Gastroesophageal sphincter (tissue), 3 donors: ENCODE results near the gene C3orf52.

Experiments
- CTCF ChIP-seq, 4 experiments: fragments of 200-600 bp in 2 of 4; fragments of 450-650 bp in 2 of 4; sonication (generic) in 1 of 4; IDR thresholded peaks; one replicate each; pipeline ENCODE4 v1.5.1; 2017 to 2019; ENCODE audit warnings: antibody characterized with exemption in 4 of 4, mild to moderate bottlenecking in 2 of 4, moderate library complexity in 2 of 4
- POLR2A ChIP-seq, 2 donors: fragments of 450-650 bp; IDR thresholded peaks; one replicate each; pipeline ENCODE4 v1.6.1; 2017; ENCODE audit warnings: antibody characterized with exemption in 2 of 2, mild to moderate bottlenecking in 2 of 2, moderate library complexity in 1 of 2

- TF ChIP-seq CTCF (IDR thresholded peaks at IDR 0.05): no peak
- TF ChIP-seq POLR2A (IDR thresholded peaks at IDR 0.05): no peak
Measured at GRCh38 chr3:112138219-112138969, 52.2 kb downstream of the C3orf52 start.
